Vagina (tissue), 2 donors: ENCODE results near the gene PPP4R4. TPM values are rescaled to one million over a fixed set of nuclear protein-coding genes. Genes with fewer than 3 reads are reported as not detected.

Source experiments
- DNase-seq, 2 donors: peaks; one replicate each; pipeline ENCODE4 v3.0.0-alpha.2; 2017; ENCODE audit errors: extremely low spot score in 2 of 2
- H3K27ac ChIP-seq: fragments of 200-600 bp; sonication (generic); one replicate; pipeline ENCODE4 v1.5.1; 2019
- H3K27me3 ChIP-seq: fragments of 200-600 bp; sonication (generic); one replicate; pipeline ENCODE4 v1.5.1; 2019
- H3K36me3 ChIP-seq, 2 donors: fragments of 200-600 bp; sonication (generic); one replicate each; pipeline ENCODE4 v1.5.1; 2017 to 2019
- H3K4me1 ChIP-seq: fragments of 200-600 bp; sonication (generic); one replicate; pipeline ENCODE4 v1.5.1; 2019
- H3K4me3 ChIP-seq, 2 donors: fragments of 200-600 bp; sonication (generic); 1 replicate in 1 of 2; 2 replicates in 1 of 2; pipeline ENCODE4 v1.5.1; 2016 to 2019
- H3K9me3 ChIP-seq: fragments of 200-600 bp; sonication (generic); one replicate; pipeline ENCODE4 v1.5.1; 2019
- CTCF ChIP-seq, 3 experiments: fragments of 450-650 bp in 2 of 3; fragments of 200-600 bp in 1 of 3; sonication (generic) in 1 of 3; IDR thresholded peaks; one replicate each; pipeline ENCODE4 v1.5.1; 2017 to 2019; ENCODE audit warnings: antibody characterized with exemption in 3 of 3, mild to moderate bottlenecking in 2 of 3, moderate library complexity in 2 of 3
- POLR2A ChIP-seq, 2 donors: fragments of 450-650 bp; IDR thresholded peaks; one replicate each; pipeline ENCODE4 v1.6.1; 2017; ENCODE audit warnings: antibody characterized with exemption in 2 of 2, mild to moderate bottlenecking in 2 of 2, moderate library complexity in 2 of 2
- POLR2AphosphoS5 ChIP-seq, 2 donors: sonication (generic); formaldehyde crosslinking; IDR thresholded peaks; one replicate each; pipeline ENCODE4 v1.9.0; 2017; ENCODE audit warnings: antibody characterized with exemption in 2 of 2, mild to moderate bottlenecking in 2 of 2, low read depth in 1 of 2; ENCODE audit not compliant: insufficient read depth in 1 of 2
- intact Hi-C: fragments of 100-400 bp; cut with DNase I; formaldehyde crosslinking; loops from one replicate; pipeline ENCODE4 v1.15.1; 2023
- total RNA-seq: library from RNA; depleted of rRNA; stranded (reverse); fragments of >200 nt; gene quantifications from one replicate; pipeline ENCODE4 v1.2.3, GENCODE V29; 2016

Gene PPP4R4
- total RNA-seq, 1 donor from 2014 or later: 6.1 TPM

GRCh38 chr14:94322648-94323570 lies 148.8 kb downstream of the PPP4R4 start, which contains the start of gene SERPINA6:
SERPINA6 (minus strand) TSS chr14:94323336; CDS start chr14:94314648, 8,688 bp downstream.
- H3K9me3 ChIP-seq: no peaks in the 10 kb centered on the region
- no peaks in the 10 kb centered on the region for H3K27me3 ChIP-seq
- no peaks in the 10 kb centered on the region for H3K36me3 ChIP-seq
- no peaks in the 10 kb centered on the region for H3K4me1 ChIP-seq
- intact Hi-C loops: no loop called here
- H3K4me3 ChIP-seq: no peak within 1 kb of the TSS
- peak in 1 of 2 donors; percentile 87 for DNase-seq
- H3K27ac ChIP-seq: peak within 1 kb of the TSS; percentile 78
- TF ChIP-seq POLR2AphosphoS5 (IDR thresholded peaks at IDR 0.05; ENCODE audit: insufficient read depth in 1 of 2, low read depth in 1 of 2) (peak in 1 of 2 donors; percentile 69), CTCF (IDR thresholded peaks at IDR 0.05) (no peak)

- H3K4me3 ChIP-seq: no peak overlapping the region
- TF ChIP-seq POLR2A (IDR thresholded peaks at IDR 0.05) (no peak), POLR2AphosphoS5 (IDR thresholded peaks at IDR 0.05; ENCODE audit: insufficient read depth in 1 of 2, low read depth in 1 of 2) (no peak), CTCF (IDR thresholded peaks at IDR 0.05) (no peak)
- peaks cover 7% of the 10 kb centered on the region for H3K4me1 ChIP-seq
- no peaks in the 10 kb centered on the region for H3K9me3 ChIP-seq
- no peak for DNase-seq
- H3K36me3 ChIP-seq: no peaks in the 10 kb centered on the region
- intact Hi-C loops: no loop called here
- H3K27me3 ChIP-seq: no peaks in the 10 kb centered on the region
- no peak overlapping the region for H3K27ac ChIP-seq
Observed at GRCh38 chr14:94328196-94328595, 154.1 kb downstream of the PPP4R4 start.

Other genes with a start within 250 kb of the PPP4R4 start
- not detected for gene FAM181A, start 247.0 kb upstream of the PPP4R4 start, total RNA-seq
- gene ASB2, start 197.8 kb upstream of the PPP4R4 start, total RNA-seq: 24.1 TPM
- not detected for gene CCDC197, start 177.0 kb upstream of the PPP4R4 start, total RNA-seq
- 1.7 TPM for gene OTUB2, start 148.0 kb upstream of the PPP4R4 start, total RNA-seq
- gene DDX24, start 93.1 kb upstream of the PPP4R4 start, total RNA-seq: 109 TPM
- gene IFI27L1, start 93.0 kb upstream of the PPP4R4 start, total RNA-seq: 18.9 TPM
- 209 TPM for gene IFI27, start 63.6 kb upstream of the PPP4R4 start, total RNA-seq
- 171 TPM for gene IFI27L2, start 44.7 kb upstream of the PPP4R4 start, total RNA-seq
- not detected for gene SERPINA10, start 118.9 kb downstream of the PPP4R4 start, total RNA-seq
- not detected for gene SERPINA6, start 149.0 kb downstream of the PPP4R4 start, total RNA-seq
- not detected for gene SERPINA2, start 192.4 kb downstream of the PPP4R4 start, total RNA-seq
- gene SERPINA1, start 214.3 kb downstream of the PPP4R4 start, total RNA-seq: 6.1 TPM